ENCODE data around the gene CREM. TPM values are rescaled to one million over a fixed set of nuclear protein-coding genes. Genes with fewer than 3 reads are reported as not detected.
A peak's percentile ranks its signal among the peaks of the same experiment; 100 is the strongest.

CREM gene
- total and polyA plus RNA-seq, 8 donors, result 8.5 to 21.9 (median 12.1) TPM

GRCh38 chr10:35194471-35194870 lies 67.8 kb downstream of the CREM start:
- no peak for FAIRE-seq
- no peaks in the 10 kb centered on the region for H3K9me3 ChIP-seq
- TF ChIP-seq, protein P1, sequence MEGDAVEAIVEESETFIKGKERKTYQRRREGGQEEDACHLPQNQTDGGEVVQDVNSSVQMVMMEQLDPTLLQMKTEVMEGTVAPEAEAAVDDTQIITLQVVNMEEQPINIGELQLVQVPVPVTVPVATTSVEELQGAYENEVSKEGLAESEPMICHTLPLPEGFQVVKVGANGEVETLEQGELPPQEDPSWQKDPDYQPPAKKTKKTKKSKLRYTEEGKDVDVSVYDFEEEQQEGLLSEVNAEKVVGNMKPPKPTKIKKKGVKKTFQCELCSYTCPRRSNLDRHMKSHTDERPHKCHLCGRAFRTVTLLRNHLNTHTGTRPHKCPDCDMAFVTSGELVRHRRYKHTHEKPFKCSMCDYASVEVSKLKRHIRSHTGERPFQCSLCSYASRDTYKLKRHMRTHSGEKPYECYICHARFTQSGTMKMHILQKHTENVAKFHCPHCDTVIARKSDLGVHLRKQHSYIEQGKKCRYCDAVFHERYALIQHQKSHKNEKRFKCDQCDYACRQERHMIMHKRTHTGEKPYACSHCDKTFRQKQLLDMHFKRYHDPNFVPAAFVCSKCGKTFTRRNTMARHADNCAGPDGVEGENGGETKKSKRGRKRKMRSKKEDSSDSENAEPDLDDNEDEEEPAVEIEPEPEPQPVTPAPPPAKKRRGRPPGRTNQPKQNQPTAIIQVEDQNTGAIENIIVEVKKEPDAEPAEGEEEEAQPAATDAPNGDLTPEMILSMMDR (IDR thresholded peaks at IDR 0.05), result no peak

GRCh38 chr10:35194906-35195305 lies 68.3 kb downstream of the CREM start:
- WGBS, 2 donors, result 75 to 83% methylated on average over 1 of the region's 1 CpG
- Histone ChIP-seq H3K4me3 (peak overlapping the region in 1 of 4 donors; percentile 51), H3K4me1 (peaks cover 0 to 11% (median 0%) of the 10 kb centered on the region in 3 donors), H3K36me3 (no peaks in the 10 kb centered on the region), H3K9me3 (no peaks in the 10 kb centered on the region), H3K27ac (peak overlapping the region in 3 of 4 donors; percentile 84 to 97 (median 88)), H3K27me3 (no peaks in the 10 kb centered on the region)
- TF ChIP-seq, protein P1 (IDR thresholded peaks at IDR 0.05), result no peak
- DNase-seq (no peak), ATAC-seq (peak in 1 of 4 donors; percentile 11), FAIRE-seq (no peak)
- intact Hi-C loops (cut with DNase I), result loop anchor here in 1 of 3 donors (10.0 kb wide), 1 partner anchor 50 kb away; no protein-coding TSS in a partner anchor

More at GRCh38 chr10:35194471-35194870, 67.8 kb downstream of the CREM start:
- no peaks in the 10 kb centered on the region for H3K36me3 ChIP-seq
- no peak for ATAC-seq
- no peak overlapping the region for H3K4me3 ChIP-seq
- H3K4me1 ChIP-seq, result peaks cover 0 to 11% (median 0%) of the 10 kb centered on the region in 3 donors
- no peaks in the 10 kb centered on the region for H3K27me3 ChIP-seq
- H3K27ac ChIP-seq, result peak overlapping the region in 1 of 4 donors; percentile 88
- no peak for DNase-seq
- intact Hi-C loops (cut with DNase I), result loop anchor here in 1 of 3 donors (10.0 kb wide), 1 partner anchor 50 kb away; no protein-coding TSS in a partner anchor

- peaks cover 0 to 11% (median 0%) of the 10 kb centered on the region in 3 donors for H3K4me1 ChIP-seq
- FAIRE-seq, result peak; percentile 96
- peak; percentile 91 to 96 (median 94) for ATAC-seq
- H3K27ac ChIP-seq, result peak overlapping the region; percentile 78 to 97 (median 86)
- H3K36me3 ChIP-seq, result no peaks in the 10 kb centered on the region
- 1% methylated on average over 15 of the region's 15 CpGs for WGBS, 2 donors
- H3K9me3 ChIP-seq, result no peaks in the 10 kb centered on the region
- peak in 3 of 6 donors; percentile 62 to 80 (median 63) for DNase-seq
- TF ChIP-seq, protein P1 (IDR thresholded peaks at IDR 0.05), result peak; percentile 71 to 86 (median 82)
- peak overlapping the region in 2 of 4 donors; percentile 35 to 51 for H3K4me3 ChIP-seq
- intact Hi-C loops (cut with DNase I), result loop anchor here in 1 of 3 donors (10.0 kb wide), 1 partner anchor 51 kb away; no protein-coding TSS in a partner anchor
- no peaks in the 10 kb centered on the region for H3K27me3 ChIP-seq
Measured at GRCh38 chr10:35195361-35196306, 69.0 kb downstream of the CREM start.

DNA sequence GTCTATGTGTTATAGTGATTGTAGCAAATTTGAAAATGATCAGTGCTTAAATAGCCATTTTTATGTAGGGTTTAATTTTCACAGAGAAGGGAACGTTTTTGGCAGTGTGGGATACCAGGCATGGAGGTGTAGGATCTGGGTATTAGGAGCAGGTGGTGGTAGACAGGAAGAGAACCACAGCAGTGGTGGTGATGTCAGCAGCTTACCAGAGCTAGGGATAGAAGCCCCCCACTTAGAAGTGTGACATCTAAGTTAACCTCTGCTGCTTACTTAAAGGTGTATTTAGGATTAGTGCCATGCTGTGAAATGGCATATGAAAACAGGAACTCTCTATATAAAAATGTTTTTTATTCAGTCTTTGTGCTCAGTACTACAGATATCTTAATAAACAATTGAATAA lies 73.8 kb downstream of the CREM start:
- FAIRE-seq, result no peak

More for the DNA sequence above, 73.8 kb downstream of the CREM start:
- Histone ChIP-seq H3K9me3 (no peaks in the 10 kb centered on the region), H3K4me3 (no peak overlapping the region), H3K36me3 (no peaks in the 10 kb centered on the region), H3K27me3 (no peaks in the 10 kb centered on the region), H3K4me1 (peaks cover 0 to 5% (median 0%) of the 10 kb centered on the region in 3 donors), H3K27ac (no peak overlapping the region)
- 48 to 51% methylated on average over 1 of the region's 1 CpG for WGBS, 2 donors
- ATAC-seq, result no peak
- no peak for DNase-seq
- intact Hi-C loops (cut with DNase I), result loop anchor here in 1 of 3 donors (5.0 kb wide), 1 partner anchor 78 kb away; no protein-coding TSS in a partner anchor
- TF ChIP-seq, protein P1 (IDR thresholded peaks at IDR 0.05), result no peak
